Measurements from ENCODE around the gene PTCH2.
A peak's percentile ranks its signal among the peaks of the same experiment; 100 is the strongest.

PTCH2 gene

DNA sequence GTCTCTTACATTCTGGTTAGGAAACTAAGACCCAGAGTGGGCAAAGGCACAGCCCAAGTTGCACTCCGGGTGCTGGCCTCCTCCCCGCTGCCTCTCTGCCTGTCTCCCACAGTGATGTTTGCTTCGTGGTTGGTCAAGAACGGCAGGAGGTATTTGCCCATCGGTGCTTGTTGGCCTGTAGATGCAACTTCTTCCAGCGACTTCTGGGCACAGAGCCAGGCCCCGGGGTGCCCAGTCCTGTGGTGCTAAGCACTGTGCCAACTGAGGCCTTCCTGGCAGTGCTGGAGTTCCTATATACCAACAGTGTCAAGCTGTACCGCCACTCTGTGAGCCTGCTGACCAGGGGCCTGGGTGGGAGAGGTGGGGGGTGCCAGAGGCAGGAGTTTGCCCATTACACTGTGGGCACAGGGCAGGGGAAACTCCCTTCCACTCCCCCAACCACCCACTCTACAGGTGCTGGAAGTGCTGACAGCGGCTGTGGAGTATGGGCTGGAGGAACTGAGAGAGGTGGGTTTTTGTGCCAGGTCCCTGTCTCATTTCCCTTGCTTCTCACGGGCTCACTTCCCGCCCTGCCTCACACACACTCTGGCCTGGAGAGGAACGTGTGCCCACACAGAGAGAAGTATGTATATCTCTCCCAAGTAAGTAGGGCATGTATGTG lies 32.8 kb downstream of the PTCH2 start:
- DNase-seq (ENCODE audit: low read depth in 1 of 2, low spot score in 1 of 2): peak in 1 of 2 experiments; percentile 75
- no peak overlapping the region for H3K4me3 ChIP-seq (replicated peaks; ENCODE audit: insufficient read depth, low read length)

DNA sequence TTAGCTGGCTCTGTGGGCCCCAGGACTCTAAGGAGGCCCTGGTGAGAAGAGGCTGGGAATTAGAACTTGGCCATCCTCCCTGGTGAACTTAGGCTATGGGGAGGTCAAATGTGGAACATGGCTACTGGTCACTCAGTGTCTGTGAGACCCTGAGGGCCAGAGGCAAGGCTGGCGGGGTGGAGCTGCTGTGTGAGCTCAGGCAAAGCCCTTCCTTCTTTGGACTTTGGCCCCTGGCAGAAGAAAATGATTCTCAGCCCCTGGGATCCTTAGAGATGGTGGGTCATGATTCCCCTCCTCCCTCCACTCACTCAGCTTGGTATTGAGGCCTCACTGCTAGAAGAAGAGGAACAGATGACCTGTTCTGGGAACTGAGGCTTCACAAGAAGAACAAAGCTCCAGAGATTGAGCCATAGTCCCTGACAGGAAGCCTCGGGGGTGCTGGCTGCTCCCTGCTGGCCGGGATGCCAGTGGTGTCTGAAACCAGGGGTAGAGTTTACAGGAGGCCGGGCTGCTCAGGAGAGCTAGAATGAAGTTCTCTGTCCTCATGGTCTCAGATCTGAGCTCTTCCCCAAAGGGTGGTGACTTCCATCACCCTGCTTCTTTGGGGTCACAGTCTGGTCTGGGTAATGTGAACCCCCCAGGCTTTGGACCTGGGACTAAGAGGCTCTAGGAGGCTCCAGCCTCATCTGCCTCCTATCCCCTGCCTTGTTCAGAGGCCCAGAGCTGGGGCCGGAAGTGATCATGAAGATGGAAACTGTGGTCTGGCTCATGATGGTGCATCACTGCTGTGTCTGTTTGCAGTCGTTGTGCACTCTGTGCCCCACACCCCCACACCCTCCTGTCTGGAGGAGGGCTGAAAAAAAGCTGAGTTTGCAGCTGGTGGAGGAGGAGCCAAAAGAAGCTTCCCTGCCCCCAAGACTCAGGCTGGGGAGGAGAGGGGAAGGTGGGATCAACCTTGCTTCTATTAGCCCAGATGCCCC lies 33.8 kb downstream of the PTCH2 start:
- DNase-seq (ENCODE audit: low read depth in 1 of 2, low spot score in 1 of 2): peak; percentile 87 to 90
- Histone ChIP-seq H3K27me3 (ENCODE audit: insufficient read depth, poor library complexity, severe bottlenecking) (no peaks in the 10 kb centered on the region), H3K27ac (replicated peaks) (peak overlapping the region; percentile 100), H3K4me3 (replicated peaks; ENCODE audit: insufficient read depth, low read length) (no peak overlapping the region)
- TF ChIP-seq POLR2AphosphoS5 (IDR thresholded peaks at IDR 0.05; ENCODE audit: low read depth): peak; percentile 76
- peak; percentile 57 for TF ChIP-seq GABPA (IDR thresholded peaks at IDR 0.05; ENCODE audit: low read depth)
- TF ChIP-seq, protein P1, sequence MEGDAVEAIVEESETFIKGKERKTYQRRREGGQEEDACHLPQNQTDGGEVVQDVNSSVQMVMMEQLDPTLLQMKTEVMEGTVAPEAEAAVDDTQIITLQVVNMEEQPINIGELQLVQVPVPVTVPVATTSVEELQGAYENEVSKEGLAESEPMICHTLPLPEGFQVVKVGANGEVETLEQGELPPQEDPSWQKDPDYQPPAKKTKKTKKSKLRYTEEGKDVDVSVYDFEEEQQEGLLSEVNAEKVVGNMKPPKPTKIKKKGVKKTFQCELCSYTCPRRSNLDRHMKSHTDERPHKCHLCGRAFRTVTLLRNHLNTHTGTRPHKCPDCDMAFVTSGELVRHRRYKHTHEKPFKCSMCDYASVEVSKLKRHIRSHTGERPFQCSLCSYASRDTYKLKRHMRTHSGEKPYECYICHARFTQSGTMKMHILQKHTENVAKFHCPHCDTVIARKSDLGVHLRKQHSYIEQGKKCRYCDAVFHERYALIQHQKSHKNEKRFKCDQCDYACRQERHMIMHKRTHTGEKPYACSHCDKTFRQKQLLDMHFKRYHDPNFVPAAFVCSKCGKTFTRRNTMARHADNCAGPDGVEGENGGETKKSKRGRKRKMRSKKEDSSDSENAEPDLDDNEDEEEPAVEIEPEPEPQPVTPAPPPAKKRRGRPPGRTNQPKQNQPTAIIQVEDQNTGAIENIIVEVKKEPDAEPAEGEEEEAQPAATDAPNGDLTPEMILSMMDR (IDR thresholded peaks at IDR 0.05; ENCODE audit: insufficient read depth, low read length): no peak
- TF ChIP-seq SPI1 (IDR thresholded peaks at IDR 0.05; ENCODE audit: borderline replicate concordance, low read depth): peak; percentile 63
- TF ChIP-seq, protein P2, sequence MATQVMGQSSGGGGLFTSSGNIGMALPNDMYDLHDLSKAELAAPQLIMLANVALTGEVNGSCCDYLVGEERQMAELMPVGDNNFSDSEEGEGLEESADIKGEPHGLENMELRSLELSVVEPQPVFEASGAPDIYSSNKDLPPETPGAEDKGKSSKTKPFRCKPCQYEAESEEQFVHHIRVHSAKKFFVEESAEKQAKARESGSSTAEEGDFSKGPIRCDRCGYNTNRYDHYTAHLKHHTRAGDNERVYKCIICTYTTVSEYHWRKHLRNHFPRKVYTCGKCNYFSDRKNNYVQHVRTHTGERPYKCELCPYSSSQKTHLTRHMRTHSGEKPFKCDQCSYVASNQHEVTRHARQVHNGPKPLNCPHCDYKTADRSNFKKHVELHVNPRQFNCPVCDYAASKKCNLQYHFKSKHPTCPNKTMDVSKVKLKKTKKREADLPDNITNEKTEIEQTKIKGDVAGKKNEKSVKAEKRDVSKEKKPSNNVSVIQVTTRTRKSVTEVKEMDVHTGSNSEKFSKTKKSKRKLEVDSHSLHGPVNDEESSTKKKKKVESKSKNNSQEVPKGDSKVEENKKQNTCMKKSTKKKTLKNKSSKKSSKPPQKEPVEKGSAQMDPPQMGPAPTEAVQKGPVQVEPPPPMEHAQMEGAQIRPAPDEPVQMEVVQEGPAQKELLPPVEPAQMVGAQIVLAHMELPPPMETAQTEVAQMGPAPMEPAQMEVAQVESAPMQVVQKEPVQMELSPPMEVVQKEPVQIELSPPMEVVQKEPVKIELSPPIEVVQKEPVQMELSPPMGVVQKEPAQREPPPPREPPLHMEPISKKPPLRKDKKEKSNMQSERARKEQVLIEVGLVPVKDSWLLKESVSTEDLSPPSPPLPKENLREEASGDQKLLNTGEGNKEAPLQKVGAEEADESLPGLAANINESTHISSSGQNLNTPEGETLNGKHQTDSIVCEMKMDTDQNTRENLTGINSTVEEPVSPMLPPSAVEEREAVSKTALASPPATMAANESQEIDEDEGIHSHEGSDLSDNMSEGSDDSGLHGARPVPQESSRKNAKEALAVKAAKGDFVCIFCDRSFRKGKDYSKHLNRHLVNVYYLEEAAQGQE (IDR thresholded peaks at IDR 0.05; ENCODE audit: insufficient replicate concordance, low read depth): peak; percentile 49

More for the DNA sequence above, 32.8 kb downstream of the PTCH2 start:
- H3K27ac ChIP-seq (replicated peaks): peak overlapping the region; percentile 100
- no peaks in the 10 kb centered on the region for H3K27me3 ChIP-seq (ENCODE audit: insufficient read depth, poor library complexity, severe bottlenecking)
- TF ChIP-seq, protein P2 (IDR thresholded peaks at IDR 0.05; ENCODE audit: insufficient replicate concordance, low read depth): no peak
- TF ChIP-seq, protein P1 (IDR thresholded peaks at IDR 0.05; ENCODE audit: insufficient read depth, low read length): no peak
- no peak for TF ChIP-seq SPI1 (IDR thresholded peaks at IDR 0.05; ENCODE audit: borderline replicate concordance, low read depth)
- no peak for TF ChIP-seq GABPA (IDR thresholded peaks at IDR 0.05; ENCODE audit: low read depth)
- no peak for TF ChIP-seq POLR2AphosphoS5 (IDR thresholded peaks at IDR 0.05; ENCODE audit: low read depth)

DNA sequence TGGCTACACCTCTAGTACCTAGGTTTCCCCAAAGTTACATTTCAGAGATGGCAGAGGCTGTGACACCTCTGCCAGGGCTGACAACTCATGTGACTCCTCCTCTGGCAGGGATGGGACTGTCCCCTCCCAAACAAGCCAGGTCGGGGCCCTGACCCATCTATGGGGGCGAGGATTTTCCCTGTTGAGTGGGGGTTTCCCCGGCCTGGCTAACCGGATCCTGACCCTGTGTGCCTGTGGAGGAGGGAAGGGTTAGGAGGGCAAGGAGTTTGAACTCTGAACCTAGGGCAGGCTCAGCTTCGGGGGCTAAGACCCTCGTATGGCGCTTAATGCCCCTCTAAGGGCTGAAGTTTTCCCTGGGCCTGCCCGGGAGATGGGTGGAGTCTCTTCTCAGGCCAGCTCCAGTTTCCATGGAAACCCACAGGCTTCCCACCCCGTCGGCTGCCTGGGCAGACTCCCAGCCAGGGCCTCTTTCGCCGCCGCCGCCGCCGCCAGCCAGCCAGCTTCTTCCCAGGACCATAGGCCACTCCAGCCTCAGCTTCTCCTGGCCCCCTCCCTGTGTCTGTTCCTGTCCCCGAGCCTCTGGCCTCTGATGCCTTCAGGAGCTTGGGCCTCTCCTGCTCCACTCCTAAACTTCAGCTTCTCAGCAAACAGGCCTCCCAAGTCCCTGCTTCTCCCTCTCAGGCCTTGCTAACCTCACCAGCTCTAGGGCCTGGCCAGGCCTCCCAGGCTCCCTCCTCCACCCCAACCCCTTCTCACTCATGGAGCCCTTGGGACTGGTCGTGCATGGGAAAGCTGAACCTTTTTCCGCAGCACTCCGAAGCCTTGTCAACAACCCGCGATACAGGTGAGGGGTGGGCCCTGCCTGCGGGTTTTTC lies 34.8 kb downstream of the PTCH2 start, which contains the start of gene BTBD19:
BTBD19 (plus strand) TSS at position 461 of the 875 bp plus-strand sequence; CDS start at position 759, 298 bp downstream.
- no peak for TF ChIP-seq GABPA (IDR thresholded peaks at IDR 0.05; ENCODE audit: low read depth)
- TF ChIP-seq, protein P2 (IDR thresholded peaks at IDR 0.05; ENCODE audit: insufficient replicate concordance, low read depth): no peak
- no peak for TF ChIP-seq SPI1 (IDR thresholded peaks at IDR 0.05; ENCODE audit: borderline replicate concordance, low read depth)
- TF ChIP-seq POLR2AphosphoS5 (IDR thresholded peaks at IDR 0.05; ENCODE audit: low read depth): no peak
- TF ChIP-seq, protein P1 (IDR thresholded peaks at IDR 0.05; ENCODE audit: insufficient read depth, low read length): no peak
- Histone ChIP-seq H3K4me3 (replicated peaks; ENCODE audit: insufficient read depth, low read length) (no peak within 1 kb of the TSS), H3K27me3 (ENCODE audit: insufficient read depth, poor library complexity, severe bottlenecking) (no peaks in the 10 kb centered on the region), H3K27ac (replicated peaks) (peak within 1 kb of the TSS; percentile 100)
- peak in 1 of 2 experiments; percentile 53 for DNase-seq (ENCODE audit: low read depth in 1 of 2, low spot score in 1 of 2)

Measured in HL-60 (cell line).